HFFc6 (cell line): ENCODE data around the gene PDGFRB. TPM values are rescaled to one million over a fixed set of nuclear protein-coding genes. Genes with fewer than 3 reads are reported as not detected.

Source experiments
- DNase-seq: peaks from one replicate; pipeline ENCODE4 v3.0.0-alpha.2; 2018
- H3K27ac Mint-ChIP-seq: 2 replicates; pipeline ENCODE4 v1.8.0; 2020; ENCODE audit warnings: mild to moderate bottlenecking, mixed read lengths
- H3K27me3 Mint-ChIP-seq: 2 replicates; pipeline ENCODE4 v1.8.0; 2021; ENCODE audit warnings: mild to moderate bottlenecking, moderate library complexity, mixed read lengths; ENCODE audit not compliant: insufficient read depth
- H3K36me3 Mint-ChIP-seq: 2 replicates; pipeline ENCODE4 v1.8.0; 2021; ENCODE audit warnings: low read depth, mixed read lengths
- H3K4me1 Mint-ChIP-seq: 2 replicates; pipeline ENCODE4 v1.8.0; 2020; ENCODE audit warnings: low read depth, mixed read lengths
- H3K4me3 Mint-ChIP-seq: 2 replicates; pipeline ENCODE4 v1.8.0; 2020; ENCODE audit warnings: mild to moderate bottlenecking, moderate library complexity, mixed read lengths
- H3K9me3 Mint-ChIP-seq: 2 replicates; pipeline ENCODE4 v1.8.0; 2020; ENCODE audit warnings: mild to moderate bottlenecking, mixed read lengths
- CTCF ChIP-seq: fragments of 200-600 bp; sonication (generic); IDR thresholded peaks from 2 replicates; pipeline ENCODE4 v1.5.0; 2021; ENCODE audit warnings: antibody characterized with exemption, mild to moderate bottlenecking
- total RNA-seq, 6 experiments: library from RNA; stranded (reverse); fragmentation: NEBNext Ultra II Directional; extraction: Animal tissue kit (Norgen Biotek cat#: 25700); gene quantifications; 2 replicates in 1 of 6; 3 replicates in 5 of 6; pipeline ENCODE4 v1.2.3, GENCODE V29; 2021

PDGFRB gene
- total RNA-seq, 6 experiments from 2014 or later = 137 to 208 (median 180) TPM

GRCh38 chr5:150065346-150065745, 90.3 kb downstream of the PDGFRB start:
- Mint-ChIP-seq H3K36me3 (no peaks in the 10 kb centered on the region), H3K4me3 (peak overlapping the region; percentile 72), H3K9me3 (no peaks in the 10 kb centered on the region), H3K4me1 (peaks cover 65% of the 10 kb centered on the region), H3K27ac (peak overlapping the region; percentile 96), H3K27me3 (no peaks in the 10 kb centered on the region; the same call in 1 of the 2 replicates)
- TF ChIP-seq CTCF = peak; percentile 65
- peak; percentile 74 for DNase-seq

- peak overlapping the region; percentile 96 for H3K27ac Mint-ChIP-seq
- DNase-seq = no peak
- no peak for TF ChIP-seq CTCF
- no peaks in the 10 kb centered on the region; the same call in 1 of the 2 replicates for H3K27me3 Mint-ChIP-seq
- H3K36me3 Mint-ChIP-seq = no peaks in the 10 kb centered on the region
- peaks cover 65% of the 10 kb centered on the region for H3K4me1 Mint-ChIP-seq
- H3K4me3 Mint-ChIP-seq = peak overlapping the region; percentile 72
- H3K9me3 Mint-ChIP-seq = no peaks in the 10 kb centered on the region
Measured at GRCh38 chr5:150064681-150065220, 90.9 kb downstream of the PDGFRB start.

Other genes with a start within 250 kb of the PDGFRB start
- not detected for gene PDE6A, start 211.1 kb downstream of the PDGFRB start, total RNA-seq
- gene SLC26A2, start 195.1 kb downstream of the PDGFRB start, total RNA-seq = 10 to 100 TPM in 5 of 6 experiments, 1 to 10 TPM in 1; 9.5 to 12.9 (median 11.4) TPM
- gene TIGD6, start 155.2 kb downstream of the PDGFRB start, total RNA-seq = 1 to 10 TPM; 6.6 to 7.5 (median 7.2) TPM
- gene HMGXB3, start 155.1 kb downstream of the PDGFRB start, total RNA-seq = 10 to 100 TPM; 38.2 to 42.5 (median 40.5) TPM
- 1 to 10 TPM in 2 of 6 experiments, under 1 TPM in 4; 0.26 to 1.5 (median 0.78) TPM for gene CSF1R, start 69.3 kb downstream of the PDGFRB start, total RNA-seq
- gene CDX1, start 10.9 kb upstream of the PDGFRB start, total RNA-seq = under 1 TPM in 1 of 6 experiments, not detected in 5; 0.11 TPM
- gene SLC6A7, start 34.2 kb upstream of the PDGFRB start, total RNA-seq = not detected
- gene CAMK2A, start 133.9 kb upstream of the PDGFRB start, total RNA-seq = under 1 TPM; 0.09 to 0.64 (median 0.18) TPM
- 1 to 10 TPM; 4.6 to 6.7 (median 4.9) TPM for gene ARSI, start 147.1 kb upstream of the PDGFRB start, total RNA-seq
- gene TCOF1, start 201.9 kb upstream of the PDGFRB start, total RNA-seq = 10 to 100 TPM; 30.8 to 44.6 (median 38.5) TPM